GM19351 (cell line): ENCODE data around the gene KCTD5.
"Not testable (repeated sequence)": the region's sequence is repeated elsewhere in the genome, so short reads cannot be mapped to it uniquely, and the experiment has no call there.

Experiments used
- ATAC-seq: cut with Tn5 transposase; IDR thresholded peaks from one replicate; pipeline ENCODE4 v1.9.1; 2021; ENCODE audit warnings: mild to moderate bottlenecking, moderate library complexity; ENCODE audit not compliant: unreplicated experiment

Gene KCTD5, protein sequence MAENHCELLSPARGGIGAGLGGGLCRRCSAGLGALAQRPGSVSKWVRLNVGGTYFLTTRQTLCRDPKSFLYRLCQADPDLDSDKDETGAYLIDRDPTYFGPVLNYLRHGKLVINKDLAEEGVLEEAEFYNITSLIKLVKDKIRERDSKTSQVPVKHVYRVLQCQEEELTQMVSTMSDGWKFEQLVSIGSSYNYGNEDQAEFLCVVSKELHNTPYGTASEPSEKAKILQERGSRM

DNA sequence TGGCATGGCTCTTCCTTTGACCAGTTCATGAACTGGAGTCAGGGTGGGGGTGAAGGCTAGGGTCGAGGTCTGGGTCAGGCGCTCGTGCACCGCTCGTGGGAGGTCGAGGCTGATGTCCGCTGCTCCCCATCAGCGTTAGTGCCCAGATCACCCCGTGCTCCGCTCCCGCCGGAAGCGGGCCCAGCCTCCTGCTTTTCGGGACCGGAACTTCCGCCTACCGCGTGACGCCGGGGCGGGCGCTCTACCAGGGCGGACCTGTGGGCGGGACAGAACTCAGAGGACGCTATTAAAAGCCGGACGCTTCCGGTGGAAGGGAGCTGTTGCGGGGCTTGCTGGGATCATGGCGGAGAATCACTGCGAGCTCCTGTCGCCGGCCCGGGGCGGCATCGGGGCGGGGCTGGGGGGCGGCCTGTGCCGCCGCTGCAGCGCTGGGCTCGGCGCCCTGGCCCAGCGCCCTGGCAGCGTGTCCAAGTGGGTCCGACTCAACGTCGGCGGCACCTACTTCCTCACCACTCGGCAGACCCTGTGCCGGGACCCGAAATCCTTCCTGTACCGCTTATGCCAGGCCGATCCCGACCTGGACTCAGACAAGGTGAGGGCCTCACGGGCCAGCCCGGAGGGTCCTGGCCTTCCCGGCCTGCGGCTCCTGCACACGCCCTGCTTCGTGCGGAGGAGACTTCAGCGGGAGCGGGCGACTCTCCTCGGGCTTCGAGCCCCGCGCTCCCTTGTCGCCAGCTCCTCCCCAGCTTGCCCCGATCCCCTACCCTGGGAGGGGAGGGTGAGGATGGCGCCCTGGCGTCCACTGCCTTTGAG is at the start of gene KCTD5:
TSS of gene KCTD5 (plus strand) at position 315 of the 813 bp plus-strand sequence. CDS start at position 341, 26 bp downstream.
- ATAC-seq: peak; percentile 56

DNA sequence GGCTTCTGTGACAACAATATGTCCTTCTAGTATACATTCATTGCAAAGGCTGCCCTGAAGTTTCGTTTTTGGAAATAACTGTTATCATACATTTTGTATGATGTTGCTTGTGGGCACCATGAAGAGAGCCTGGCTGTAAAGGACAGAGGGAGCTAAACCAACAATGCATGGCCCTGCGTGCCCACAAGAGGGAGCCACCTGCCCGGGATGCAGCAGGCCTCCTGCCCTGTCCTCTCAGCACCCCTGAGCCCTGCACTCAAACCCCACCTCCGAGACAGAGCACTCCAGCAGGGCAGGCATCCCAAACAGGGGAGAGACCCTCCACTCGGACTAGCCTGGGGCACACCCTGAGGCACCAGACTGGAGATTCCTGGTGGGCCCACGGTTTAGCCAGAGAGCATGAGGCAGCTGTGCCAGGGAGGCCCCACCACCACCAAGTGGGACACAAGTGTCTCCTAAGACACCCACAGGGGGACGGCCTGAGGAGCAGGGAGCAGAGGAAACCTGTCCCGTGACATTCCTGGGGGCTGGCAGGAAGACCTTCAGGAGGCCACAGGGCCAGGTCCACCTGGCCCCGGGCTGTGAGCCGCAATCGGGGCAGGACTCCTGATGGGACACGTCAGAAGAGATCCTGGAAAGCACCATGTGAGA is 43.1 kb upstream of the KCTD5 start:
- ATAC-seq: not testable (repeated sequence)

DNA sequence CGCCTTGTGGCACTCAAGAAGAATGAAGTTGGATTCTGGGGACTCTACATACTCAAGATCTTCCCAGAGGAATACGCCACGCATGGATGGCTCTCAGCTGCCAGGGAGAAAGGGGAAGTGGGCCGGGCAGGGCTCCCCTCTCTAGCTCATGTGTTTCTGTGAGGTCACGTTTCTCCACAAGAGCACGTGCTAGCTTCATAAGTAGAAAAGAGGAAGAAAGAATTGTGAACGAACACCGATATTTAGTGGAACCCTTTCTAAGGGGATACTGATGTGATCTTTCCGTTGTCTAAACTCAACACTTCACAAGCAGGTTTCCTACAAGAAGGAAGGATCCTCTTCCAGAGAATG is 42.6 kb upstream of the KCTD5 start:
- not testable (repeated sequence) for ATAC-seq

DNA sequence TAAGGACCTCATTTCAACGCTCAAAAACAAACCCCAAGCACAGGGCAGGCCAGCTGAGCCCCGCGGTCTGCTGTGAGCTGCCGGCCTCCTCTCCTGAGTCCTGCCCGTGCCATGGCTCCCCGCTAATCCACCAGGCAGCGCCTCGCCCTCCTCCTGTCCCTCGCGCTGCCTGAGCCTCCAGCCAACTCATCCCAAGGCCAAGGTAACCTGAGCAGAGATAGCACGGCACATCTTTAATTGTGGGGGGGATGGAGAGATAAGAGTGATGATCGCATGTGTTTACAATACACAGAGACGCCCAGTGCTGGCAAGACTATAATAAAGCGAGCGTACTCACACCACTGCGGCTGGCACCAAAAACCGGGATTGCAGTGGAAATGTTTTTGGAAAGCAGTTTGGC is 39.8 kb upstream of the KCTD5 start:
- ATAC-seq: not testable (repeated sequence)

- ATAC-seq: not testable (repeated sequence)
Observed at GRCh38 chr16:2644754-2645453, 37.4 kb upstream of the KCTD5 start.

GRCh38 chr16:2651268-2651871 is 31.0 kb upstream of the KCTD5 start:
- not testable (repeated sequence) for ATAC-seq

DNA sequence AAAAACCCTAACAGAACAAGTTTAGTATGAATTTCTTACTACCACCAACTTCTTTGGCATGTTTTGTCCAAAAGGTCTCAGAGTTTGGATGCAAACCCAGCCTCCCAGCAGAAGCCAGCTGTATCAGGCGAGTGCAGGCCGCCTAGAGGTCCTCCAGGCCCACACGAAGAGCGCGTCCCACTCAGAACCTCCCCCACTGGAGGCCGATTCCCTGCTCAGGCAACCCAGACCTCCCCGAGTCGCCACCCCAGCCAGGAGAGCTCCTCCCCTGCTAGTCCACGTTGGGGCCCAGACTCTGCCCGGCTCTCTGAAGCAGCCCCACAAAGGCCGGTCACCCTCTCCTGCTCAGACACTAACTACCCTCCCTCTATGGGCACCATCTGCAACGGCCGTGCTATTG is 28.4 kb upstream of the KCTD5 start:
- ATAC-seq: not testable (repeated sequence)

DNA sequence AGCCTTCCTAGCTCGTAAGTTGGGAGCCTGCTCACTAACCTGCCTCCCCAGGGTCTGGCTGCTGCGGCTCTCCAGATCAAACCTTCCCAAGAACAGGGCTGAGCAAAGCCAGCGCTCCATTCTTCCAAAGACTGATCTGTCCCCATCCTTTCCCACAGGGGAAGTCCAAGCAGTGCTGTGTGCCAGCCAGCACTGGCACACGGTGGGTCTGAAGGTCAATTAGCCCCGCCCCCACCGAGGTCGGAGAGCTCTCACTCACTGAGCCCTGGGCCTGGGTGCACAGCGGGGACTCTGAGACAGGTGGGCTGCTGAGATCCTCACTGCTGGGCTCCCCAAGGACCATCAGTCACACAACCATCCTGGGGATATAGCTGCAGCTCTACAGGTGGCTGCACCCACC is 27.4 kb upstream of the KCTD5 start:
- not testable (repeated sequence) for ATAC-seq

- no peak for ATAC-seq
Observed at GRCh38 chr16:2656985-2657384, 25.3 kb upstream of the KCTD5 start.

GRCh38 chr16:2657803-2658202 is 24.5 kb upstream of the KCTD5 start:
- ATAC-seq: not testable (repeated sequence)

DNA sequence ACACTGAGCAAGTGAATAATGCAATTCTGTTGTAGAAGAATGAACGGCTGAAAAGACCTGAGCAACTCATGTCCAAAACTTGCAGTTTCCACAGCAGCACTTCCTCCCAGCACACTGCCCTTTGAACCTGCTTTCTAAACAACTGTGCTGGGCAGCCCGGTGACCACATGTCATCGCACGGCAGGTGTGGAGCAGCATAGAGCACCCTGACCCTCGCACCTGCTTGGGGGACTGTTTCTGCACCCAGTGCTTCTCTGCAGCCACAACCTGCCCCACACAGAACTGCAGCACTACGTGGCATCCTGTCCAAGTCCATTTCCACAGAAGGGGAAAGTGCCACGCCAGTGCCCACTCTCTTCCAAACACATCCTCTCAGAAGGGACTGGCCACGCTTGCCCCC is 22.8 kb upstream of the KCTD5 start:
- ATAC-seq: not testable (repeated sequence)

GRCh38 chr16:2660014-2660662 is 22.2 kb upstream of the KCTD5 start:
- ATAC-seq: not testable (repeated sequence)

DNA sequence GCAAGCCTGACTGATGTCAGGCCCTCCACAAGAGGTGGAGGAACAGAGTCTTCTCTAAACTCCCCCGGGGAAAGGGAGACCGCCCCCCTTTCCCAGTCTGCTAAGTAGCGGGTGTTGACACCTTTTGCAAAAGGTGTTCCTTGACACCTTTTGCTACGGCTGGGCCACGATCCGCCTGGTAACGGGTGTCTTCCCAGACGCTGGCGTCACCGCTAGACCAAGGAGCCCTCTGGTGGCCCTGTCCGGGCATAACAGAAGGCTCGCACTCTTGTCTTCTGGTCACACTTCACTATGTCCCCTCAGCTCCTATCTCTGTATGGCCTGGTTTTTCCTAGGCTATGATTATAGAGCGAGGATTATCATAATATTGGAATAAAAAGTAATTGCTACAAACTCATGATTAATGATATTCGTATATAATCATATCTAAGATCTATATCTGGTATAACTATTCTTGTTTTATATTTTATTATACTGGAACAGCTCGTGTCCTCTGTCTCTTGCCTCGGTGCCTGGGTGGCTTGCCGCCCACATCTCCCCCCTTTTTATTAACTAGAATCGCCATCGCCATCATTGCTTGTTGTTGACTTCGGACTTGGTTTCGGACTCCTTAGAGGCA is 21.5 kb upstream of the KCTD5 start:
- not testable (repeated sequence) for ATAC-seq

GRCh38 chr16:2663553-2664546 is 18.5 kb upstream of the KCTD5 start:
- no peak for ATAC-seq

DNA sequence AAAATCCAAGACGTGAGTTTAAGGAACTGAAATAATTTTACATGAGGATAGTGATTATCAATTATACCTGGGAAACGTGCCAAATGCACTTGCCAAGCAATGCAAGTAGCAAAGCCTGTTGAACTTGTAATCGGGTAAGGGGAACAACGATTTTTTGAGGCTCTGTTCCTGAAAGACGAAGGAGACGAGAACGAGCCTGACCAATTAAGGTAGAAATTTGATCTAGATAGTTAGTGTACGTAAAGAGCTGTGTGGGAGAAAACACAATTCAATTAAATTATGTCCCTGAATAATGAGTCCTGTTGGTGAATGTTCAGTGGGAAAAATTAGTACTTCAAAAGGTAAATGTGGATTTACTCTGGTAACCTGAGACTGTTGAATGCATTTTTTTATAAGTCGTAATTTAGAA is 17.7 kb upstream of the KCTD5 start:
- ATAC-seq: no peak

DNA sequence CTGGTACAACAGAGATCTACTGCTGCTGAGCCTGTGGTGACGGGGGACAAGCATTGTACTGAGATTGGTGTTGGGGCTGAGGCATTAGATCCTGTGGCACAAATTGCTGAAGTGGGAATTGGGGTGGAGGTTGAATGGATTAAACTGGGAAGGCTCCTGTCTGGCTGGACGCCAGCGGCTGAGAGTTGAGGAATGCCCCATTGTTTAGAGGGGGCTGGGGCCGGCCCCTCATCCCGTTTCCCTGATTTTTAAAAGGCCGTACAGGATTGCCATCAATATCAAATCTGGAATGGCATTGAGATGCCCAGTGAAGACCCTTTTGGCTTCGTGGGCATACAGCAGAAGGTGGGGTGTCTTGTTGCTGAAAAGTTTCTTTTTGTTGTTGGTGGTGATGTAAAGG is 15.7 kb upstream of the KCTD5 start:
- not testable (repeated sequence) for ATAC-seq

GRCh38 chr16:2669587-2669986 is 12.7 kb upstream of the KCTD5 start:
- ATAC-seq: not testable (repeated sequence)

- not testable (repeated sequence) for ATAC-seq
Observed at GRCh38 chr16:2670017-2670416, 12.3 kb upstream of the KCTD5 start.

DNA sequence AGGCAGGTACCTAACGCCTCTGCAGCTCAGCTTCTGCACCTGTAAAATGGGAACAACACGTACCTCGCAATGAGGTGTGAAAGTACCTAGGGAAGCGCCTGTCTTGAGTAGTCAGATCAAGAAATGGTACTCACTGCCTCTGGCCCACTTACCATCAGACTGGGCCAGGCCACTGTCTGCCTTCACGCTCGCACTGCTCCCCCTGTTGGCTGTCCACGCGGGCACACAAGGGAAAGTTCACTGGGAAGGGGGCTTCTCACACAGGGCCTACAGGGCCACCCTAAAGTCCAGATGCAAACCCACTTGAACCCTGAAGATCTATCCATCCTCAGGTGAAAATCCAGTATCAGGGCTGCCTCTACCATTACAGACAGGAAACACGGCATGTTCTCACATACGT is 11.1 kb upstream of the KCTD5 start:
- ATAC-seq: not testable (repeated sequence)
